GM18508 (cell line): ENCODE measurements around the gene ZNF143.
A peak's percentile ranks its signal among the peaks of the same experiment; 100 is the strongest.

Experiments used
- ATAC-seq: cut with Tn5 transposase; IDR thresholded peaks from one replicate; pipeline ENCODE4 v1.9.1; 2021; ENCODE audit warnings: moderate number of reproducible peaks; ENCODE audit not compliant: insufficient read depth, unreplicated experiment

The ZNF143 gene

DNA sequence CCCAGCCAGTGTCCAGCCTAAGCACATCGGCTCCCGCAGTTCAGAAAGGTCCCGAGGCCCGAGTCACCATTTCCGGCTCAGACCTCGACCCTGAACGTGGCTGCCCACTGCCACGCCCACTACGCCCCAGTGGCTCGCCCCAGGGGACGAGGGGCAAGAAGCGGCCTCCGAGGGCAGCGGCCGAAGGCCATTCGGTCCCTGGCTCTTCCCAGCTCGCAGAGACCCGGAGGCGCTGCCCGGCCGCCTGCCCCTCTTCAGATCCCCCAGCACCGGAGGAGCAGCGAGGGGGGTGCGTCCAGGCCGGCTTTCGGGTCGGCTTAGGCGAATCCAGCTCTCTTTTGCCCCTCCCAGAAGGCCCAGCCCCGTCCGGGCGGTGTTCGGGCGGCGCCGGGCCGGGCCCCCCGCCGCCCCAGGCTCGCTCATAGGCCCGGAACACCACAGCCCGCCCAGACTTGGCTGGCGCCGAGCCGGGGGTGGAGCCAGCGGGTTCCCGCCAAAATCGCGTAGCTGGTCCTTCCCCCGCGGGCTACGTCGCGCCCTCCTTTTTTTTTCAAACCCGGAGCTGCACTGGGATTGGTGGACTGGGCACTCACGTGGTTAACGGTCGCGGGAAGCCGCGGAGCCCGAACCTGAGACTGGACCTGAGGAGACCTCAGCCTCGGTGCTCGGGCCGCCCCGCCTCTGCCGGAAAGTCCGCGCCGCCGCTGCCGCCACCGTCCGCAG, 112.4 kb downstream of the ZNF143 start, which contains the start of gene WEE1:
TSS of gene WEE1 (plus strand) at position 619 of the 723 bp plus-strand sequence. CDS start 264 bp downstream, outside the sequence.
- peak; percentile 58 for ATAC-seq

DNA sequence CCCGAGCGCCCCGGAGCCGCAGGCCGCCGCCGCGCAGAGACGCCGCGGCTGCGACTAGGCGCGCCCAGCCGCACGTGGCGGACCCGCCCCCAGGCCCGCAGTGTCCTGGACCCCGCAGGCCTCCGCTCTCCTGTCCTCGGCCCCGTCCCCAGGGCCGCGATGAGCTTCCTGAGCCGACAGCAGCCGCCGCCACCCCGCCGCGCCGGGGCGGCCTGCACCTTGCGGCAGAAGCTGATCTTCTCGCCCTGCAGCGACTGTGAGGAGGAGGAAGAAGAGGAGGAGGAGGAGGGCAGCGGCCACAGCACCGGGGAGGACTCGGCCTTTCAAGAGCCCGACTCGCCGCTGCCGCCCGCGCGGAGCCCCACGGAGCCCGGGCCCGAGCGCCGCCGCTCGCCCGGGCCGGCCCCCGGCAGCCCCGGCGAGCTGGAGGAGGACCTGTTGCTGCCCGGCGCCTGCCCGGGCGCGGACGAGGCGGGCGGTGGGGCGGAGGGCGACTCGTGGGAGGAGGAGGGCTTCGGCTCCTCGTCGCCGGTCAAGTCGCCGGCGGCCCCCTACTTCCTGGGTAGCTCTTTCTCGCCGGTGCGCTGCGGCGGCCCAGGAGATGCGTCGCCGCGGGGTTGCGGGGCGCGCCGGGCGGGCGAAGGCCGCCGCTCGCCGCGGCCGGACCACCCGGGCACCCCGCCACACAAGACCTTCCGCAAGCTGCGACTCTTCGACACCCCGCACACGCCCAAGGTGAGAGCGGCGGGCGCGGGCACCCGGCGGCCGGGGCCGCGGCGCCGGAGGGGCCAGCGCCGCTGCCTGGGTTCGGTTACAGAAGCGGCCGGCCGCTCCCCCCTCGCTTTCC, 113.2 kb downstream of the ZNF143 start:
- ATAC-seq, result no peak

DNA sequence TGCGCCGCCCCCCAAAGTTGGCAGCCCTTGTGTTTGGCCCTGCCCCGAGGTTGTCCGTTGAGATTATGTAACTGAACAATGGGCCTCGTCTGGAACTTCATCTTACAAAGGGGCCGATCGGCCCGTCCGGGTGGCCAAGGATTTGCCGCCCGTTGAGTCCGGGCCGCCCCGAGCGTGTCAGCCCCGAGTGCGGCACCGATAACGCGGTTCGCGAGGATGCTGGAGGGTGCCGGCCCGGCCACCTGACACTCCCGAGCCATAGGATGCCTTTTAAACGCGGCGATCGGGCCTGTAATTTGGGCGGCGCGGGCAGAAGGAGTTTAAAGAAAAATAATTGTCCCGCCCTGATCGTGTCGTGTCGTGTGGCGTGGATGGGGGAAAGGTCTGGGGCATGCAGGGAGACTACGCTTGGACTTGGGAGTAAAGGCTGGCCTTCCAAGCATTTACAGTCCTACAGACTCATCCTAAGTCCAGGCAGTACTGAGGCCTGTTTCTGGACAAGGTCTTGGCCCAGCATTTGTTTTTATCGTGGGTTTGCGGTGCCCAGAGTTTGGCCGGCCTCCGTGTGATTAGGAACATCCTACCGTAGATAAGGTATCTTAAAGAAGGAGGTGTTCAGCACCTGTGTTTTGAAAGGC, 113.9 kb downstream of the ZNF143 start:
- ATAC-seq, result no peak

DNA sequence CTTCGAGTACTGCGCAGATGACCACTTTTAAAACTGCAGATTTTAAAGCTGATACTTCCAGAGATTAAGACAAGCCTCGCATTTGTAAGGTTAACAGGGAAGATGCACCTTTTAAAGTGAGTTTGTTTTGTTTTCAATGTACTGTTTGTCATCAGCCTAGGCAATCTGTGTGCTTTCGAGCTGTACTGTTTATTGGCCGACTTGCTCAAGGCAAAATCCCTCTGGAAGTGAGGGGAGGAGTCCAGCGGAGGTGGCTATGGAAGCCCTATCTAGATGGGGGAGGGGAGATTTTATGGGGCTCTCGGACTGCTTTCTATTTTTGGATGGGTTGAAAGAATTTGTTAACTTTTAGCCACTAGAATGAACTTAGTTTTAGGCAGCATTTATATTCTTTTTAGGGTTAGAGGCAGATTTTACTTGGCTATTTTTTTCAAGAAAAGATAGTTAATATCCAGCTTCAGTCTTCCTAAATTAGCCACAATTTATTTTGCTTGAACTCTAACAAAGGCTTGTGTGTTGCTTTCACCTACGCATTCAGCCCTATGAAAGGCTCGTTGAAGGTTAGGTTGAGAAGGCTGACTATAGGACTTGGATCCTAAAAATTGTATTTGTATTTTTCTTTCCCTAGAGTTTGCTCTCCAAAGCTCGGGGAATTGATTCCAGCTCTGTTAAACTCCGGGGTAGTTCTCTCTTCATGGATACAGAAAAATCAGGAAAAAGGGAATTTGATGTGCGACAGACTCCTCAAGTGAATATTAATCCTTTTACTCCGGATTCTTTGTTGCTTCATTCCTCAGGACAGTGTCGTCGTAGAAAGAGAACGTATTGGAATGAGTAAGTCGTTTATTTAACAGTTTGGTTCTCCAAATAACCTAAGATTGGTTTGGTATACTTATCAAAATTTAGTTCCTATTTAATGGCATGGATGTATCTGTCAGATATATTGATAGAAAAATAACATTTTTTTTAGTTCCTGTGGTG, 114.7 kb downstream of the ZNF143 start:
- no peak for ATAC-seq

DNA sequence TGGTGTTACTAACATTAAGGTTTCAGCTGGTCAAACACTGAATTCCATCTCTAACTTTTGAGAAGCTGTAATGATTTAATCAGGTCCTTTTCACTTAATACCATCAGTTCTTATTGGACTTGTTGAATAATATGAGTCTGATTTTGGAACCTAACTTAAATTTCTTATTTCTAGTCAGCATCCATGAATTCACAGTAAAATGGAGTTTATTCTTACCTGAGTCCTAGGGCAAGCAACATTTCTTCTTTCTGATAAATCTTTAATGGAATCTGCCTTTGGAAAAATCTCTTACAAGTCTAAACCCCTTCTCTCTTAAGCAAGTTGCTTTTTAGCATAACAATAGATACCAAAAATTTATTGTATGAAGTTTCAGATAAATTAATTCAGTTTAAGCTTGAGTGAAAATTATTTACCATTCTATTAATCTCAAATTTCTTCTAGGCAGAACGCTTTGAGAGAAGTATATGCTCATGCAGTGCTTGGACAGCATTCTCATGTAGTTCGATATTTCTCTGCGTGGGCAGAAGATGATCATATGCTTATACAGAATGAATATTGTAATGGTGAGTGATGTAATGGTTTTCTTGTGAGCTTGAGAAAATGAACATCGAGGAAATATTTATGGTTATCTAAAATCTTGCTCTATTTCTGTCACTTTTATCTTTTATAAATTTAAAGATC, 116.0 kb downstream of the ZNF143 start:
- no peak for ATAC-seq

DNA sequence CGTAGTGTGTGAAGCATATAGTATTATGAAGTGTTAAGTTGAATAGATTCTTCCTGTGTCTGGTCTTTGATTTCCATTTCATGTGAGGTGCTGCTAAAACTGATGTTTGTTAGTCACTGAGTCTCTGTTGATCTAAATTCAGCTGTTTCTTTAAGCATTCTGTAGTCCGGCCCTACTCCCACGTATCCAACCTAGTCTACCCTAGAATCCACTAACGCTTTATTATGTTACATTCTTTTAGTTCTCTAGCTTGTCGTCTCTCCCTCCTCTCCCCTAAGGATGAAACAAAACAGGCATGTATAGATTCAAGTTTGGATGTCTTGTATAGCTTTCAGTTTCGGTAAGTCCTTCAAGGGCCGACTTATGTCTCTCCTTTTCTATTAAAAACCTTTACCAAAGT, 116.7 kb downstream of the ZNF143 start:
- ATAC-seq, result no peak
